ENCODE results near the gene XYLT1. TPM values are rescaled to one million over a fixed set of nuclear protein-coding genes. Genes with fewer than 3 reads are reported as not detected.
A peak's percentile ranks its signal among the peaks of the same experiment; 100 is the strongest.

The XYLT1 gene
- total and polyA plus RNA-seq, 9 of the 15 experiments (the other 6 are each of a cell fraction or from before 2014, with no cell fraction given) = 0.03 to 0.09 (median 0.08) TPM; not detected in 6

- DNase-seq (ENCODE audit: extremely low read depth in 1 of 4, low spot score in 3 of 4) = no peak
- Histone ChIP-seq H3K4me2 (ENCODE audit: insufficient read depth, low read length) (no peak overlapping the region), H3K9me3 (replicated peaks; ENCODE audit: control insufficient read depth, insufficient read depth, low read depth, low read length) (no peaks in the 10 kb centered on the region), H3K27me3 (ENCODE audit: control insufficient read depth in 2 of 2, insufficient read depth in 2 of 2, low read length in 2 of 2) (peaks cover 2 to 34% of the 10 kb centered on the region in 2 experiments; a peak in 4 of 5 replicates), H2AFZ (ENCODE audit: low read depth, low read length) (no peak overlapping the region), H3K36me3 (ENCODE audit: control insufficient read depth, insufficient read depth, low read length) (no peaks in the 10 kb centered on the region), H3K9me1 (ENCODE audit: control insufficient read depth, insufficient read depth, low read length) (no peaks in the 10 kb centered on the region), H3K79me2 (ENCODE audit: control insufficient read depth, insufficient read depth, low read length) (no peaks in the 10 kb centered on the region), H3K4me1 (replicated peaks in 1 of 2; ENCODE audit: control insufficient read depth in 2 of 2, insufficient read depth in 2 of 2, low read length in 2 of 2) (no peaks in the 10 kb centered on the region), H4K20me1 (replicated peaks; ENCODE audit: control insufficient read depth, insufficient read depth, low read length) (no peaks in the 10 kb centered on the region), H3K27ac (ENCODE audit: extremely low read depth, low read depth, low read length) (no peak overlapping the region), H3K4me3 (no peak overlapping the region), H3K9ac (ENCODE audit: insufficient read depth in 1 of 2, low read depth in 2 of 2, low read length in 2 of 2) (no peak overlapping the region)
- WGBS (ENCODE audit: insufficient coverage, low coverage, missing lambda C conversion rate) = 6% methylated on average over 3 of the region's 3 CpGs
- CTCF ChIA-PET (ENCODE audit: low intra/inter-chr PET ratio) = no interaction called here
- FAIRE-seq = no peak
- BruUV-seq (replicated peaks) = no TSS peak
- ATAC-seq = no peak
- no peak for TF ChIP-seq TRIM24 (IDR thresholded peaks at IDR 0.05)
- peak; percentile 98 for TF ChIP-seq ZNF239 (CRISPR knock-in tag; IDR thresholded peaks at IDR 0.05)
- no peak for TF ChIP-seq HMG20A (CRISPR knock-in tag; conservative IDR thresholded peaks at IDR 0.05)
- no peak for TF ChIP-seq ZNF583 (CRISPR knock-in tag; IDR thresholded peaks at IDR 0.05)
- TF ChIP-seq RBM25 (IDR thresholded peaks at IDR 0.05; ENCODE audit: low read depth, low read length, severe bottlenecking) = peak; percentile 75
- TF ChIP-seq RNF219 (CRISPR knock-in tag; IDR thresholded peaks at IDR 0.05) = no peak
- in situ Hi-C loops (cut with MboI) = no loop called here
- POLR2A ChIA-PET = interaction anchor here (0.6 kb wide), 1 partner anchor 200 kb away, joined by 3 read pairs; no protein-coding TSS in a partner anchor
- intact Hi-C loops (cut with micrococcal nuclease) = no loop called here
Observed at GRCh38 chr16:17230932-17231581, 239.7 kb downstream of the XYLT1 start.

All from K562 (cell line).